ENCODE data around the gene HJURP. TPM values are rescaled to one million over a fixed set of nuclear protein-coding genes. Genes with fewer than 3 reads are reported as not detected.
A peak's percentile ranks its signal among the peaks of the same experiment; 100 is the strongest.
"Not testable (repeated sequence)": the region's sequence is repeated elsewhere in the genome, so short reads cannot be mapped to it uniquely, and the experiment has no call there.

The HJURP gene
- total RNA-seq, 6 experiments from 2014 or later, result 0.27 to 2.5 (median 0.89) TPM

GRCh38 chr2:233882353-233882752 lies 28.0 kb upstream of the HJURP start:
- Histone ChIP-seq H3K36me3 (no peaks in the 10 kb centered on the region), H3K9me3 (peaks cover 0 to 5% (median 0%) of the 10 kb centered on the region in 4 donors), H3K4me1 (no peaks in the 10 kb centered on the region), H3K4me3 (no peak overlapping the region), H3K27ac (no peak overlapping the region), H3K27me3 (no peaks in the 10 kb centered on the region)
- ATAC-seq (no peak), DNase-seq (no peak)
- no peak for TF ChIP-seq POLR2A (IDR thresholded peaks at IDR 0.05)
- TF ChIP-seq CTCF (IDR thresholded peaks at IDR 0.05), result no peak
- intact Hi-C loops (cut with DNase I), result no loop called here

GRCh38 chr2:233872125-233872524 lies 17.8 kb upstream of the HJURP start:
- ATAC-seq; H3K4me3 ChIP-seq; intact Hi-C loops (cut with DNase I); DNase-seq; H3K4me1 ChIP-seq; H3K27me3 ChIP-seq; H3K9me3 ChIP-seq; H3K36me3 ChIP-seq; H3K27ac ChIP-seq: not testable (repeated sequence)
- 31% methylated on average over 2 of the region's 2 CpGs for WGBS (ENCODE audit: insufficient coverage, low coverage, low lambda C conversion rate, missing lambda C conversion rate)

- DNase-seq, result no peak
- intact Hi-C loops (cut with DNase I), result no loop called here
- TF ChIP-seq POLR2A (IDR thresholded peaks at IDR 0.05), result no peak
- no peak for TF ChIP-seq CTCF (IDR thresholded peaks at IDR 0.05)
- ATAC-seq, result no peak
- no peaks in the 10 kb centered on the region for H3K9me3 ChIP-seq
- WGBS (ENCODE audit: insufficient coverage, low coverage, low lambda C conversion rate, missing lambda C conversion rate), result 43% methylated on average over 4 of the region's 4 CpGs
- no peaks in the 10 kb centered on the region for H3K36me3 ChIP-seq
- H3K4me1 ChIP-seq, result no peaks in the 10 kb centered on the region
- H3K27ac ChIP-seq, result no peak overlapping the region
- no peak overlapping the region for H3K4me3 ChIP-seq
- no peaks in the 10 kb centered on the region for H3K27me3 ChIP-seq
Observed at GRCh38 chr2:233871432-233871831, 17.1 kb upstream of the HJURP start.

- ATAC-seq (peak; percentile 64 to 95 (median 75)), DNase-seq (peak in 1 of 3 donors; percentile 34)
- no peaks in the 10 kb centered on the region for H3K9me3 ChIP-seq
- no peaks in the 10 kb centered on the region for H3K36me3 ChIP-seq
- no peaks in the 10 kb centered on the region for H3K4me1 ChIP-seq
- TF ChIP-seq CTCF (IDR thresholded peaks at IDR 0.05), result no peak
- TF ChIP-seq POLR2A (IDR thresholded peaks at IDR 0.05), result peak; percentile 16
- WGBS (ENCODE audit: insufficient coverage, low coverage, low lambda C conversion rate, missing lambda C conversion rate), result 16% methylated on average over 50 of the region's 50 CpGs
- peak within 1 kb of the TSS; percentile 41 to 66 (median 65) for H3K4me3 ChIP-seq
- intact Hi-C loops (cut with DNase I), result no loop called here
- H3K27ac ChIP-seq, result peak within 1 kb of the TSS in 1 of 3 donors; percentile 30
- no peaks in the 10 kb centered on the region for H3K27me3 ChIP-seq
Observed at GRCh38 chr2:233867993-233868532, 13.7 kb upstream of the HJURP start, which contains the start of gene MSL3B. MSL3B (minus strand) TSS chr2:233868386.

- 94% methylated on average over 7 of the region's 11 CpGs for WGBS (ENCODE audit: insufficient coverage, low coverage, low lambda C conversion rate, missing lambda C conversion rate)
- TF ChIP-seq POLR2A (IDR thresholded peaks at IDR 0.05) (no peak), CTCF (IDR thresholded peaks at IDR 0.05) (no peak)
Observed at GRCh38 chr2:233866479-233866878, 12.1 kb upstream of the HJURP start.

More at GRCh38 chr2:233866479-233866878, 12.1 kb upstream of the HJURP start:
- no peak overlapping the region for H3K27ac ChIP-seq
- no peaks in the 10 kb centered on the region for H3K4me1 ChIP-seq
- intact Hi-C loops (cut with DNase I), result no loop called here
- ATAC-seq, result no peak
- DNase-seq, result no peak
- H3K4me3 ChIP-seq, result no peak overlapping the region
- H3K36me3 ChIP-seq, result no peaks in the 10 kb centered on the region
- H3K9me3 ChIP-seq, result no peaks in the 10 kb centered on the region
- H3K27me3 ChIP-seq, result no peaks in the 10 kb centered on the region
